ENCODE measurements around the gene CDH4.
"Not testable (repeated sequence)": the region's sequence is repeated elsewhere in the genome, so short reads cannot be mapped to it uniquely, and the experiment has no call there.

Gene CDH4

DNA sequence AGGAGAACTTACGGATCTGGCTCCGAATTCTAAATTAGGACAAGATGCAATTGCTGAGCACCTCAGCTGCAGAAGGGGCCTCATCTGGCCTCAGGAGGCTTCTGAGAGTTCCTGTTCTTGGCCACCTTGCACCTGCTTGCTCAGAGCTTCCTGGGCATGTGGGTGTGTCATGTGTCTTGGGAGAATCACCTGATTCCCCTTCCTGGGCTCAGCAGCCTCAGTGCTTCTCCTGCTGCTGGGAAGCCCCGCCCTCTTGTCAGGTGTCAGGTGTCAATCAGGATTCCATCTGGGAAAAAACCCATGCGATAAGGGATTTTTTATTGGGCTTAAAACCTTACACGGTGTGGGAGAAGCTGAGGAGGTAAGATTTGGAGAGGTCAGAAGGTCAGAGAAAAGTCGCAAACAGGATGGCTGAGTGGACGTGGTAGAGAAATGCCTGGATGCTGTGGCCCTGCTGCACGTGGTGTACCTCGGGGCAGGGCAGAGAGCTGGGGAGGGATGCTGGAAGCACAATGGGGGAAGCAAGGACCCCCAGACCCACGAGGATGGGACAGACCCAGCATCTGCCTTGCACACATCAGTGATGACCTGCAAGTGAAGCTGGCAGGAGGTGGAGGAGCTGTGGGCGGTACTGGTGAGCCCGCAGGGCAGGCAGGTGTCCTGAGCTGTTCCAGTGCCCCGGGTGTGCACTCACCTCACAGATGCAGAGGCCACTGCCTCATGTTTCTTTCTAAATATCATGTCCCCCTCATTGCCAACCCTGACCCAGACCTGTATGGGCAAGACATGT, 170.8 kb downstream of the CDH4 start:
- no peak for DNase-seq

DNA sequence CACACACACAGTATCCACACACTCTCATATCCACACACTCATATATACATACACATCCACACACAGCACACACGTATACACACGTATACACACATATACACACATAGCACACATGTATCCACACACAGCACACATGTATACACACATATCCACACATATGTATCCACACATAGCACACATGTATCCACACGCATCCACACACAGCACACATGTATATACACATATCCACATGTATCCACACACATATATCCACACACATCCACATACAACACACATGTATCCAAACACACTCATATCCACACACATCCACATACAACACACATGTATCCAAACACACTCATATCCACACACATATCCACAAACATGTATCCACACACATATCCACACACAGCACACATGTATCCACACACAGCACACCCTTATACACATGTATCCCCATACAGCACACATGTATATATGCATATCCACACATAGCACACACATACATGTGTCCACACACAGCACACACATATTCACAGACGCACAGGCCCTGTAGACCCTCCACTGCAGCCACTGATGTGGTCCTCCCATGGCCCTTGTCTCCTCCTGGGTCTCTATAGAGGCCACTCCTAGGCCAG, 172.1 kb downstream of the CDH4 start:
- no peak for DNase-seq

DNA sequence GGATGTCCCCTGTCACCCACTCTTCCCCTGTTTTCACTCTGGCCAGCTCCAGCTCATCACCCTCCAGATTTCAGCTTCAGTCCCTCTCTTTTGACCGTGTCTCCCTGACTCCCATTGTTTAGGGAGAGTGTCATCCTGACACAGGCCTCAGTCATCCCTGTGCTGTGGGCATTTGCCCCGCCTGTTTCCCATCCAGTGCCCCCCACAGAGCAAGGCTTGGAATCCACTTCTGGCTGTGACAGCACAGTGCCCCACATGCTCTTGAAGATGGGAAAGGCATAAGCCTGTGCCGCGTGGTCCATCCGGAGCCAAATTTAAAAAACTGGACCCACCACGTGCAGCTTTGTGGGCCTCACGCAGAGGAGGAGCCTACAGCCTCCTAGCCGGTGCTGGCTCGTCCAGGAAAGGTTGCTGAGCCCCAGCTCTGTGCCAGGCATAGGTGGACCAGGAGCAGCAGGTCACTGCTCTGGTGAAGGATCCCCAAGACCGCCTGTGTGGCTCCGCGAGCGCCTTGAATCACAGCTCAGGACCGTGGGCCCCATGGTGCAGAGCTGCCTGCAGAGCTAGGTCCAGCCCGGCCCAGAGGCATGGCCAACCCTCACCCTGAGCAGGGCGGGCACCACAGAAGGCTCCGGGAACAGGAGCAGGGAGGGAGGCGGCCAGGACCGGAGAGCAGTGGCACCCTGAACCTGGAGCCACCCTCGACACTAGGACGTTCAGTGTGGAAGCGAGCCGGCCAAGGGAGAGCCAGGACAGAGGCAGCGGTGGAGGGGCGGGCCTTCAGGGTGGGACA, 172.8 kb downstream of the CDH4 start:
- DNase-seq = no peak

DNA sequence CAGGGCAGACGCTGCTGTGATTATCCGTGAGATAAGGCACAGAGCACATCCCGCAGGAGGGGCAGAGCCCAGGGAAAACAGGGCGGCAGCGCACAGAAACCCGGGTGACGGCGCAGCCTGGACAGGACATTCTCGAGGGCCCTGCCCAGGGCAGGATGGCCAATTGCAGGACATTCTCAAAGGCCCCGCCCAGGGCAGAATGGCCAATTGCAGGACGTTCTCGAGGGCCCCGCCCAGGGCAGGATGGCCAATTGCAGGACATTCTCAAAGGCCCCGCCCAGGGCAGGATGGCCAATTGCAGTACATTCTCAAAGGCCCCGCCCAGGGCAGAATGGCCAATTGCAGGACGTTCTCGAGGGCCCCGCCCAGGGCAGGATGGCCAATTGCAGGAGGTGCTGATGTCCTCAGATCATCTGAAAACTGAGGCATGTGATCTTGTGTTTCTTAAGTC, 173.5 kb downstream of the CDH4 start:
- DNase-seq = not testable (repeated sequence)

DNA sequence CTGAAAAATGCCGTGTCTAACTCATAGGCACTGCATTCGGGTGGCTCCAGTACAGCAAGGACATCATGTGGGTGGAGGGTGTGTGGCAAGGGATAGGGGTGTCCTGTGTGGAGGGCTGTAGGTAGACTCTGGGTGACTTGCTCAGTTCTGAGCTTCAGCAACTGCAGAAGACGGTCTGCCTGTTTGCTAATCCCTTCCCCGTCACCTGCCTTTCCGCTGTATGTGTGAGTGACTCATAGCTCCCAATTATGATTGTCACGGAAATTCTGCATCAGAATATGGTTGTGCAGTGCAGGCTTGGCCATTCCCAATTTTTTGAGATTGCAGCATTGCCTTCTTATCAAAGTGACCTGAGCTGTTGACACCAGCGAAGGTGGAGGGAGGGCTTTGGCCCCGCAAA, 174.3 kb downstream of the CDH4 start:
- DNase-seq = no peak

DNA sequence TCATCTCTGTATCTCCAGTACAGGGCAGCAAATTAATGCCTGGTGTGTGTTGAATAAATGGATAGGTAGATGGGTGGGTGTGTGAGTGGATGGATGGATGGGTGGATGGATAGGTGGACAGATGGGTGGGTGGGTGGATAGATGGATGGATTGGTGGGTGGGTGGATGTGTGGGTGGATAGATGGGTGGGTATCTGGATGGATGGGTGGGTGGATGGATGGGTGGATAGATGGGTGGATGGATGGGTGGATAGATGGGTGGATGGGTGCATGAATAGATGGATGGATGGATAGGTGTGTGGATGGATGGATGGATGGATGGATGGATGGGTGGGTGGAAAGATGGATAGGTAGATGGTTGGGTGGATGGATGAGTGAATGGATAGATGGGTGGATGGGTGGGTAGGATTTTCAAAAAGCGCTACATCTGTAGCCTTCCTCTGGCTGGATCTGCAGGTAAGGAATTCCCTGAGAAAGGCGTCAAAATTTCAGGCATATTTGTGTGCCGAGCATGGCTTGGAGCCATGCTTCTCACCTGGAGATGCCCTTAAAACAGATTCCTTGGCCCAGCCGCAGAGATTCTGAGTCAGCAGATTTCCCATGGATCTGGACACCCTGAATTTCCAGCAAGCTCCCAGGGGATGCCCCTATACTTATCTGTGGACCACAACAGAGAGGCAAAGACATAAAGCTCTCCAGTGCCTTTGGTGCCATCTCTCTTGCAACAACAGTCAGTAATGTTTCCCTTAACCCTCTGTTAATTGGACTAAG, 177.6 kb downstream of the CDH4 start:
- no peak for DNase-seq

DNA sequence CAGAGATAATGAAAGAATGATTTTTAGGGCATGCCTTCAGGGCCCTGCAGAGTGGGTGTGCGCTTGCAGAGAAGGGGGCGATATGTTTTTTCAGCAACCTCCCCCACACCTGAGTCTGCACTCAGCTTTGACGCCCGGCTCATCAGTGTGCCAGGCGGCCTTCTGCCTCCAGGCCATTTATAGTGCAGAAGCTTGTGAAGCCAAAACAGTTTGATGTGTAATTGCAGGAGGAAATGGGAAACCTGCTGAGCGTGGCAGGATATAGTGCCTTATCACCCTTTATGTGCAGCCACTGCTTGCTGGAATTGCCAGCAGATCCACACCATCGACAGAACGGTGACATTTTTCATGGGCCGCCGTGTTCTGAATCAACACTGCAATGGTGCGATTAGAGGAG, 178.2 kb downstream of the CDH4 start:
- DNase-seq = no peak

DNA sequence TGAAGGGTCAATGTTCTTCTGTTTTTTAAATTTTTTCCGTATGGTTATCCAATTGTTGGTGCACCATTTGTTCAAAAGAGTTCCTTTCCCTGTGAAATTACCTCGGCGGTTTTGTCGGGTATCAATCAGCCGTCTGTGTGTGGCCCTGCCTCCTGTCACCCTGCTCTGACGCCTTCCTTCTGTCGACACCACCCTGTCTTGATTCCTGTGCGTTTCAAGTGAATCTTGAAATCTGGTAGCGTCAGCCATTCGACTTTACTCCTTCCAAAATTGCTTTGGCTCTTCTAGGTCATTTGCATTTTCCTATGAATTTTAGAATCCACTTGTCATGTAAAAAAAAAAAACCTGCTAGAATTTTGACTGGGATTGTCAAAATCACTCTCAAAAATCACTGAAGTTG, 181.1 kb downstream of the CDH4 start:
- no peak for DNase-seq

DNA sequence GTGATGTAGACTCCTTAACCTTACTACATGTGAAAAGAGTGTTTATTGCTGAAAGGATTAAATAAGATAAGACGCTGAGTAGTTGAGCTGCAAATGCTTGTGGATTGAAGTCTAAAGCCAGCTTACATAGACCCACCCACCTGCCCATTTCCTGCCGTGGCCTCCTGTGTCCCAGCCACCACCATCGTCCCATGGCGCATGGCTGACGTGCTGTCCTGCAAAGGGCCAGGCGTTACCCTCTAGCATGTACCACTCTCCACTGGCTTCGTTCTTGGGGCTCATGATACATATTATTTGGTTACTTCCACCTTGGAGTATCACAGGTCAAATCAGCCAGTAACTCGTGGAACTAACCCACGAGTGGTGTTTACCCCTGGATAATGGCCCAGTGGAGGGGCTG, 181.8 kb downstream of the CDH4 start:
- no peak for DNase-seq

DNA sequence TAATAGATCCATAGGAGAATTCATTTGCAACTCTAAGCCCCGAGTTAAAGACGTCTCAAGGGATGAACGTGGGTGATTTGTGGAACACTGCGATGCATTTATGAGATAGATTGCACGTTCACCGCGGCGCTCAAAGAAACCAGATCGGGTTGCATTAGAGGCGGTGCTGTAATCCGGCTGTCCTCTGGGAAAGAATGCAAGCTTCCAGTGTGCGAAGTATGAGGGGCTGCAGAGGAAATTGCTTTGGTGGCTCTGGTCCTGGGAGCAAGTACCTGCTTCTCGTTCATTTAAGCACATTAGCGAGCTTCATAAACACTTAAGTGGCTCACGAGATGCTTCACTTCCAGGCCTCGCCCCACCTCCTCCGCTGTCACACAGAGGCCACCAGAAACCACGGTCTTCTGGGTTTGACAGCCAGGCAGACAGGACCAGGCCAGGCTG, 182.3 kb downstream of the CDH4 start:
- no peak for DNase-seq

DNA sequence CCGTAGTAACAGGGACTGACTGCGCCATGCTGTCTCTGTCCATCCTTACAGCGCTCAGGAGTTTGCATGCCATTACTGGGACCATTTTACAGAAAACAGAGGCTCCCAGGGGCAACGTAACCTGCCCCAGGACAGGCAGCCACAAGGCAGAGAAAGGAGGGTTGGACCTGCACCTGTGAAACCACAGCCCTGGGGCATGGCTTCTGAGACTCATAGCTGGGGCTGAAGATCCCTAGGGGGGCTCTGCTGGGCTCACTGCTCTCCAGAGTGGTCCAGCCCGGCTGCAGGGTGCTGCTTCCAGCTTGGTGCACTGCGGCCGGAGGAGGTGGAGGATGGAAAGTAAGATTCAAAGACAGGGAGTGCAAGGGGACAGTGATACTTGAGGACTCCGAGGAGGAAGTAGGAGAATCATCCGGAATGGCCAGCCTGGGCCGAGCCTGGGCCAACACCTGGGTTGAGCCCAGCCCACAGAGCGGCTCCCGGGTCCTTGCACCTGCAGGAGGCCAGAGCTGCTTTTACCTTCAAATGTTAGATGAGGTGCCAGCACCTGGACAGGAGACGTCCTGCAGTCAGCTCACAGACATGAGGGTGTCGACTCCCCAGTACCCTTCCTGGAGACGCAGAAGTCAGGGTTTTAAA, 183.2 kb downstream of the CDH4 start:
- DNase-seq = no peak

DNA sequence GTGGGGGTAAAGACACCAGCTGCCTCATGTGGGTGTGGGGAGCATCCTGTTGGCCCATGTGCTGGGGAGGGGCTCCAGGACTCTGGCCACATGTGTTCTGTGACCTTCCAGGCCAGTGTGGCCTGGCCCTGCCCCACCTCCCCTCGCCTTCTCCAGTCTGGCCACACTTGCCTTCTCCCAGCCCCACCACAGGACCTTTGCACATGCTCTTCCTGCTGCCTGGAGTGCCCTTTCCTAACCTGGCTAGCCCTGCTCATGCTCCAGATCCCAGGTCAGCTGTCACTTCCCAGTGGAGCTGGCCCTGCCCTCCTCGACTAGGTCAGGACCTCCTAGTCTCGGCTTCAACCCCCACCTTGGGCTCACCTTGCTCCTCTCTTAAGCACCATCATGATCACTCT, 183.8 kb downstream of the CDH4 start:
- no peak for DNase-seq

DNA sequence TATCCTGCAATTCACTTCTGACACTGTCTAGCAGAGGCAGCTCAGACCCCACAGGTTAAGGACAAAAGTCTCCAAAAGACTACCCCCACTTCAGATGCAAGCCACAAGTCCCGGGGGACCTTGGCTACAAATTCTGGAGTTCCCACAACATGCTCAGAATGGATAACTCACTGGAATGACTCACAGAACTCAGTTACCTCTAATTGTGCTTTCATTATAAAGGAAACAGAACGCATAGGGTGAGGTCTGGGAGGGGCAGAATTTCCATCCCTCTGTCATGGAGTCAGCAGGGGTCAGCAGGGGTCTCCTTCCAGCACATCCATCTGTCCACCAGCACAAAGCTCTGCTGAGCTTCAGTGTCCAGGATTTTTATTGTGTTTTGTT, 184.2 kb downstream of the CDH4 start:
- DNase-seq = no peak

DNA sequence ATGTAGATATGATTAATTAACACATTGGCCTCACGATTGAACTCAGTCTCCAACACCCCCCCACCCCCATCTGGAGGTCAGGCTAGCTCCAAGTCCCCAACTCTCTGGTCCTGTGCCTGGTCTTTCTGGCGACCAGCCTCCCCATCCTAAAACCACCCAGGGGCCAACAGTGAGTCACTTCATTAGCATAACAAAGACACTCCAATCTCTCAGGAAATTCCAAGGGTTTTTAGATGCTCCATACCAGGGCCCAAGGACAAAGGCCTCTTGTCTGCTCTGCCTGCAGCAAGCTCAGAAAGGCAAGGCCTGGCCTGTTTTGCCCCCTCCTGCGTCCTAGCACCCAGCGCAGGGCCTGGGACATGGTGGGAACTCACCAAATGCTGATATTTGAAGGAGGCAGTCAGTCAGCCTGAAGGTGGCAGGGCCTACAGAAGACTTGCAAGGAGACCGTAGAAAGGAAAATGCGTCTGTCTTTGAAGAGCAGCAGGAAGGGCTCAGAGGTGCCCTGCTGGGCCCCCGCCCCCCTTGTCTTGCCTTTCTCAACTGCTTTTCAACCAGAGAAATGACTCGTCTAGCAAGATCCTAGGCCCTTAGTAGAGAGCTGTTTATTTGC, 184.7 kb downstream of the CDH4 start:
- no peak for DNase-seq

DNA sequence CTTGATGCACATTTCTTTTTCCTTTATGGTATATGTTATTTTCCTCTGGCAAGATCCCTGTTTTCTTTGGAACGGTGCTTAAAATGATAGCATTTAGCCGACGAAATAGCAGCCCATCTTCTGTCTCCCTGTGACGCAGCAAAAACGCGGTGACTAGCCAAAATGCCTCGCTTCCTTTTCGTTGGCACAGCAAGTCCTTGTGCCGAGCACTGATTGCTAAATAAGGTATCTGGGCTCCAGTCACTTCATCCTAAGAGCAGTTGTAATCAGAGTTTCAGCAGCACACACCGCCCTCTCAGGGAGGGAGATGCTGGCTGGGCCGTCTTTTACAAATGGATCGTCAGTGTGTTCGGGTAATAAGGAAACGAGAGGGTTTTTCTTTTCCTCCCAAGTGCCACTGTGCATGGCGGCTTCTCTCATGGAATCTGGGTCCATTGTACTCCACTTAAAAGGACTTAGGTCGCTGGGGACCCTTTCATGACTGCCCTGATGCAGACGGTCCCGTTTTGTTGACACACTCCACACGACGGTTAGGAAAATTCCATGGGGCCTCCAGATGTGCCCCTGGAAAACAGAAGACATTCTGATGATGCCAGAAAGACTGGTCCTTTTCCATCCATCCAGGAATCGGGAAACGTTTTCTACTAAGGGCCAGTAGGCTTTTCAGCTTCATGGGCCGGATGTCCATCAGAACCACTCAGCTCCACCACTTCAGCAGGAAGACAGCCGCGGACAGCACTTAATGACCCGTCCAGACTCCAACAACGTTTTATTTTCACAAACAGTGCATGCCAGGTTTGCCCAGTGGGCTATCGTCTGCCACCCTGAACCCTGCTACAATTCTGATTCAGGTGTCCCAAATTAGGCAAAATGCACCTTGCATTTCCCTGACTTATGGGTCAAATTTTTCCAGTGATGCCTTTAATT, 185.5 kb downstream of the CDH4 start:
- DNase-seq = no peak

DNA sequence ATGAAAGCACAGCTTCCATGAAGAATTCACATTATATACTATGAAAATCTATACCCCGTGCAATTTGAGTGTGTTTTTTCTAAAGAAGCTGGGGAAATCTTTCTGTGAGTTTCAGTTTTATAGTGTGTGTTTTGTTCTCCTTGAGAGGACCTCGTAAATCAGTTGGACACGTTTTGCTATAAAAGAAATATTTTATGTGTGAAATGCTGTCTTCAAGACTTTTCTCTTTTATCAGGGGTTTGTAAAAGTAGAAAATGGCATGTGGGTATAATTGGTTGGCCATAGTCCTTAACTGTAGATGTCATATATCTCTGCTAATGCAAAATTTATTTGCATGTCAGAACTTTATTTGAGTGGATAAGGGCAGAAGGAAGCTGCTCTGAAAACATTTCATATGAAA, 186.2 kb downstream of the CDH4 start:
- DNase-seq = no peak

DNA sequence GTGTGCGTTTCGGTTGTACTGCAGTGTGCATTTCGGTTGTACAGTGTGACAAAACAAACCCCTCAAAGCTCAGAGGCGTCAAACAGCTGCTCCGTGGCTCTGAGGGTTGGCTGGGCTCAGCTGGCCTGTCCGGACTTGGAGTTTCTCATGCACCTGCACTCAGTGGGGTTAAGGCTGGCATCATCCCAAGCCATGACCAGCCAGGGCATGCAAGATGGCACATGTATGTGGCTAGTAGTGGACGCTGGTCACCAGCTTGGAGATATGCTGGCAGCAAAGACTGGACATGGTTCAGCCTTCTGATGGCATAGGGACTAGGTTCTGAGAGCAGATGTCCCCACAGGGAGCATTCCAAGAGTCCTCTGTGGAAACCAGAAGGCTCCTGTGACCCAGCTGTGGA, 187.2 kb downstream of the CDH4 start:
- no peak for DNase-seq

DNA sequence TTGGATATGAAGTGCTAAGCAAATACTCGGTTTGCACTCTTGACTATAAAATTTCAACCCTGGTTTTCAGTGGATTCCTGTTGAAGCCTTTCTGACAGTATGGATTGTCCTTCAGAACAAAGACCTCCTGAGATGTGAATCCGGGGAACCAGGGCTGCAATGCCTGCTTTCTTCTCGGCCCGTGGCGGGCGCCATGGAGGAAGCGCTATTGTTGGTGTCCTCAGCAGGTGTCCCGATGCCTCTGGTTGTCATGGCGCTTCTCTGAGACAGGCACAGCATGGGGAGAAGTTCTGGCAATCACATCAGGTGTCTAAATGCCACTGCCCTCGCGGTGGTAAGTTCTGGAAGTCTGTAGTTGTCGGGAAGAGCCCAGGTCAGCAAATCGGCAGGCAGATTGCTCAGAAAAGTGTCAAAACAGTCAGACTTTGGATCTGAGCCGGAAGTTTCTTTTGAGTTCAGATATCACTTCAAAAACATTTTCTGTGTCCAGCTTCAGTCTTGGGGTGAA, 188.5 kb downstream of the CDH4 start:
- no peak for DNase-seq

DNA sequence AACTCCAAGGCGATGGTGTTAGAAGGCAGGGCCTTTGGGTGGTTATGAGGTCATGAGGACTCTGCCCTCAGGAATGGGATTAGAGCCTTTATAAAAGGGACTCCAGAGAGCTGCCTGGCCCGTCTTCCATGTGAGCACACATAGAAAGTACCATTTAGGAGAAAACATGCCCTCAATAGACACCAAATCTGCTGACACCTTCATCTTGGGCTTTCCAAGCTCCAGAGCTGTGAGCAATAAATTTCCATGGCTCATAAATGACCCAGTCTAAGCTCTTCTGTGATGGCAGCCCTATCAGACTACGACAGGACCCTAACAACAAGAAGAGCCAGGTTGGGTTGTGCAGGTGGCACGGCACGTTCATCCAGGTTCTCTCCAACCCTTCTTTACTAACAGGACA, 189.5 kb downstream of the CDH4 start:
- no peak for DNase-seq

DNA sequence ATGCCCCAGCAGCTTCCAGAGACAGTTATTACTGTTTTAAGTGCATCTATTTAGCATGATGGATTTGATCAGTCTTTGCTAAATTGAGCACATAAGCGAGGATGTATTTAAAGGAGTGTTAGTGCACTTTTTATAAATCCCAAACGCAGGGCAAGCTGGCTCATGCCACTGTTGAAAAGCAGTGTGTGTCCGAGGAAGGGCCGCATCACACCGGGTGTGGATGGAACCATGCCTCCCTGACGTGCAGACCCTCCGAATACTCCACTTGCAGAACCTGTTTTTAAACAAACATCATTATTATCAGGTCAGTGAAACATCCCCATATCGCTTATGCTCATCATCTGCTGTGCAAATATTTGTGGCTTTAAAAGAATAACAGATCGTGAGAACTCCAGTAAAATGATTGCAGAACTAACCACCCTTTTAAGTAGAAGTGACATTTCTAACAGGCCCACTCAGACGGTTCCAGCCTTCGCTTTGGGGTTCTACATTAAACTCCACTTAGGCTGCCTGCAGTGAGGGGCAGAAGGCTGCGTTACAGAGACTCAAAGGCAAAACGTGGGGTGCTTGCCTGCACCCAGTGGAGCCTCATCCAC, 190.1 kb downstream of the CDH4 start:
- DNase-seq = no peak
